ENCODE data around the gene ZNF341.

GRCh38 chr20:33697129-33697528, 34.7 kb upstream of the ZNF341 start:
- TF ChIP-seq TCF7L2 (IDR thresholded peaks at IDR 0.05; ENCODE audit: low read depth, low read length) (no peak), CTCF (IDR thresholded peaks at IDR 0.05) (no peak), POLR2AphosphoS5 (IDR thresholded peaks at IDR 0.05; ENCODE audit: low read depth, low read length) (no peak), REST (IDR thresholded peaks at IDR 0.05; ENCODE audit: insufficient read depth in 1 of 2, low read depth in 2 of 2, low read length in 1 of 2) (no peak)
